ENCODE results near the gene FBXW9.

DNA sequence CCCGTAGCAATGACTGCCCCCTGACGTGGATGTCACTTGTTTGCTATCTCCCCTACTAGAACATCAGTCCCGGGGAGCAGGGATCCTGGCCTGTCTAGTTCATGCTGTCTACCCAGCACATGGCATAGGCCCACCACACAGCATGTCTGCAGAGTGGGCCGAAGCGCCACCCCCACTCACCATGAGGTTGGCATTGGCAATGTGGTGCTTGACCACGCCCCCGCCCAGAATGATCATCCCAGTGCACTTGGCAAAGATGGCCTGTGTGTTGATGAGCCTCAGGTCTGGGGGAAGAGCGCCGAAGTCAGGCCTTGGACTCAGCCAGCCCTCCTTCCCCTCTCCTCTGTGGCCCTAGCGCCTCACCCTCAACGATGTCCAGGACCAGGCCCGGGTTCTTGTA is 19.5 kb downstream of the FBXW9 start:
- TF ChIP-seq, protein P1, sequence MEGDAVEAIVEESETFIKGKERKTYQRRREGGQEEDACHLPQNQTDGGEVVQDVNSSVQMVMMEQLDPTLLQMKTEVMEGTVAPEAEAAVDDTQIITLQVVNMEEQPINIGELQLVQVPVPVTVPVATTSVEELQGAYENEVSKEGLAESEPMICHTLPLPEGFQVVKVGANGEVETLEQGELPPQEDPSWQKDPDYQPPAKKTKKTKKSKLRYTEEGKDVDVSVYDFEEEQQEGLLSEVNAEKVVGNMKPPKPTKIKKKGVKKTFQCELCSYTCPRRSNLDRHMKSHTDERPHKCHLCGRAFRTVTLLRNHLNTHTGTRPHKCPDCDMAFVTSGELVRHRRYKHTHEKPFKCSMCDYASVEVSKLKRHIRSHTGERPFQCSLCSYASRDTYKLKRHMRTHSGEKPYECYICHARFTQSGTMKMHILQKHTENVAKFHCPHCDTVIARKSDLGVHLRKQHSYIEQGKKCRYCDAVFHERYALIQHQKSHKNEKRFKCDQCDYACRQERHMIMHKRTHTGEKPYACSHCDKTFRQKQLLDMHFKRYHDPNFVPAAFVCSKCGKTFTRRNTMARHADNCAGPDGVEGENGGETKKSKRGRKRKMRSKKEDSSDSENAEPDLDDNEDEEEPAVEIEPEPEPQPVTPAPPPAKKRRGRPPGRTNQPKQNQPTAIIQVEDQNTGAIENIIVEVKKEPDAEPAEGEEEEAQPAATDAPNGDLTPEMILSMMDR (IDR thresholded peaks at IDR 0.05), result no peak
- TF ChIP-seq POLR2AphosphoS5 (IDR thresholded peaks at IDR 0.05), result no peak

All from stomach (tissue), 4 donors.